Stimulated activated naive CD8-positive, alpha-beta T cell treated with anti-CD3 and anti-CD28 coated beads, Interleukin-15, Interleukin-2, amounts not matched to agents 100 ng/mL and 50 ng/mL, for 24 hours (primary cell): ENCODE measurements around the gene SEC23IP.
"Not testable (repeated sequence)": the region's sequence is repeated elsewhere in the genome, so short reads cannot be mapped to it uniquely, and the experiment has no call there.

Experiments
- H3K27ac Mint-ChIP-seq: one replicate; pipeline ENCODE4 v1.8.0; 2021; ENCODE audit warnings: mild to moderate bottlenecking, mixed read lengths
- H3K27me3 Mint-ChIP-seq: one replicate; pipeline ENCODE4 v1.8.0; 2021; ENCODE audit warnings: mixed read lengths
- H3K36me3 Mint-ChIP-seq: one replicate; pipeline ENCODE4 v1.8.0; 2021; ENCODE audit warnings: low read depth, mixed read lengths
- H3K4me1 Mint-ChIP-seq: one replicate; pipeline ENCODE4 v1.8.0; 2021; ENCODE audit warnings: low read depth, mixed read lengths
- H3K4me3 Mint-ChIP-seq: one replicate; pipeline ENCODE4 v1.8.0; 2021; ENCODE audit warnings: mild to moderate bottlenecking, mixed read lengths
- H3K9me3 Mint-ChIP-seq: one replicate; pipeline ENCODE4 v1.8.0; 2021; ENCODE audit warnings: mixed read lengths

The SEC23IP gene

GRCh38 chr10:119896937-119897770, 4.6 kb downstream of the SEC23IP start:
- H3K4me3 Mint-ChIP-seq = no peak overlapping the region
- H3K4me1 Mint-ChIP-seq = peaks cover 49% of the 10 kb centered on the region
- H3K27ac Mint-ChIP-seq = no peak overlapping the region
- H3K9me3 Mint-ChIP-seq = no peaks in the 10 kb centered on the region
- peaks cover 41% of the 10 kb centered on the region for H3K36me3 Mint-ChIP-seq
- H3K27me3 Mint-ChIP-seq = no peaks in the 10 kb centered on the region

GRCh38 chr10:119898577-119898976, 6.0 kb downstream of the SEC23IP start:
- peaks cover 54% of the 10 kb centered on the region for H3K36me3 Mint-ChIP-seq
- H3K9me3 Mint-ChIP-seq = no peaks in the 10 kb centered on the region
- no peak overlapping the region for H3K27ac Mint-ChIP-seq
- H3K4me3 Mint-ChIP-seq = no peak overlapping the region
- H3K27me3 Mint-ChIP-seq = no peaks in the 10 kb centered on the region
- peaks cover 46% of the 10 kb centered on the region for H3K4me1 Mint-ChIP-seq

GRCh38 chr10:119903946-119904666, 11.6 kb downstream of the SEC23IP start:
- no peaks in the 10 kb centered on the region for H3K27me3 Mint-ChIP-seq
- H3K36me3 Mint-ChIP-seq = peaks cover 54% of the 10 kb centered on the region
- peaks cover under 1% of the 10 kb centered on the region for H3K4me1 Mint-ChIP-seq
- H3K9me3 Mint-ChIP-seq = no peaks in the 10 kb centered on the region
- H3K4me3 Mint-ChIP-seq = no peak overlapping the region
- no peak overlapping the region for H3K27ac Mint-ChIP-seq

- H3K27ac Mint-ChIP-seq = not testable (repeated sequence)
Observed at GRCh38 chr10:119907695-119908094, 15.2 kb downstream of the SEC23IP start.

GRCh38 chr10:119908166-119908565, 15.6 kb downstream of the SEC23IP start:
- Mint-ChIP-seq H3K4me1 (no peaks in the 10 kb centered on the region), H3K9me3 (no peaks in the 10 kb centered on the region), H3K27me3 (no peaks in the 10 kb centered on the region), H3K27ac (no peak overlapping the region), H3K36me3 (peaks cover 61% of the 10 kb centered on the region), H3K4me3 (no peak overlapping the region)

More at GRCh38 chr10:119907695-119908094, 15.2 kb downstream of the SEC23IP start:
- not testable (repeated sequence) for H3K9me3 Mint-ChIP-seq, H3K4me3 Mint-ChIP-seq, H3K4me1 Mint-ChIP-seq, H3K27me3 Mint-ChIP-seq
- H3K36me3 Mint-ChIP-seq = peaks cover 61% of the 10 kb centered on the region

GRCh38 chr10:119910689-119911088, 18.2 kb downstream of the SEC23IP start:
- Mint-ChIP-seq H3K27me3 (no peaks in the 10 kb centered on the region), H3K36me3 (peaks cover 56% of the 10 kb centered on the region), H3K27ac (no peak overlapping the region), H3K9me3 (no peaks in the 10 kb centered on the region), H3K4me1 (no peaks in the 10 kb centered on the region), H3K4me3 (no peak overlapping the region)

GRCh38 chr10:119917777-119918176, 25.2 kb downstream of the SEC23IP start:
- Mint-ChIP-seq H3K27me3 (no peaks in the 10 kb centered on the region), H3K9me3 (no peaks in the 10 kb centered on the region), H3K4me3 (no peak overlapping the region), H3K36me3 (peaks cover 69% of the 10 kb centered on the region), H3K4me1 (peaks cover 7% of the 10 kb centered on the region), H3K27ac (no peak overlapping the region)

GRCh38 chr10:119919271-119919670, 26.7 kb downstream of the SEC23IP start:
- Mint-ChIP-seq H3K9me3 (no peaks in the 10 kb centered on the region), H3K4me1 (peaks cover 7% of the 10 kb centered on the region), H3K36me3 (peaks cover 66% of the 10 kb centered on the region), H3K4me3 (no peak overlapping the region), H3K27me3 (no peaks in the 10 kb centered on the region), H3K27ac (peak overlapping the region; percentile 56)

GRCh38 chr10:119919826-119920225, 27.3 kb downstream of the SEC23IP start:
- Mint-ChIP-seq H3K4me3 (no peak overlapping the region), H3K27ac (peak overlapping the region; percentile 60), H3K9me3 (no peaks in the 10 kb centered on the region), H3K36me3 (peaks cover 66% of the 10 kb centered on the region), H3K27me3 (no peaks in the 10 kb centered on the region), H3K4me1 (peaks cover 7% of the 10 kb centered on the region)

- Mint-ChIP-seq H3K27ac (no peak overlapping the region), H3K27me3 (no peaks in the 10 kb centered on the region), H3K4me3 (no peak overlapping the region), H3K4me1 (no peaks in the 10 kb centered on the region), H3K9me3 (no peaks in the 10 kb centered on the region), H3K36me3 (peaks cover 67% of the 10 kb centered on the region)
Observed at GRCh38 chr10:119928411-119928810, 35.9 kb downstream of the SEC23IP start.

GRCh38 chr10:119931871-119932270, 39.3 kb downstream of the SEC23IP start:
- H3K36me3 Mint-ChIP-seq = peaks cover 67% of the 10 kb centered on the region
- H3K27me3 Mint-ChIP-seq = no peaks in the 10 kb centered on the region
- no peaks in the 10 kb centered on the region for H3K9me3 Mint-ChIP-seq
- no peak overlapping the region for H3K4me3 Mint-ChIP-seq
- H3K4me1 Mint-ChIP-seq = no peaks in the 10 kb centered on the region
- no peak overlapping the region for H3K27ac Mint-ChIP-seq

GRCh38 chr10:119932631-119933030, 40.1 kb downstream of the SEC23IP start:
- Mint-ChIP-seq H3K4me1 (no peaks in the 10 kb centered on the region), H3K36me3 (peaks cover 66% of the 10 kb centered on the region), H3K27me3 (no peaks in the 10 kb centered on the region), H3K27ac (no peak overlapping the region), H3K4me3 (no peak overlapping the region), H3K9me3 (no peaks in the 10 kb centered on the region)

- Mint-ChIP-seq H3K9me3 (no peaks in the 10 kb centered on the region), H3K4me3 (no peak overlapping the region), H3K4me1 (no peaks in the 10 kb centered on the region), H3K27me3 (no peaks in the 10 kb centered on the region), H3K27ac (no peak overlapping the region), H3K36me3 (peaks cover 71% of the 10 kb centered on the region)
Observed at GRCh38 chr10:119933179-119933578, 40.6 kb downstream of the SEC23IP start.

GRCh38 chr10:119940487-119940886, 48.0 kb downstream of the SEC23IP start:
- H3K27ac Mint-ChIP-seq = no peak overlapping the region
- peaks cover 67% of the 10 kb centered on the region for H3K36me3 Mint-ChIP-seq
- H3K4me1 Mint-ChIP-seq = no peaks in the 10 kb centered on the region
- H3K4me3 Mint-ChIP-seq = no peak overlapping the region
- H3K9me3 Mint-ChIP-seq = no peaks in the 10 kb centered on the region
- no peaks in the 10 kb centered on the region for H3K27me3 Mint-ChIP-seq

- no peak overlapping the region for H3K27ac Mint-ChIP-seq
- H3K9me3 Mint-ChIP-seq = no peaks in the 10 kb centered on the region
- H3K36me3 Mint-ChIP-seq = peaks cover 50% of the 10 kb centered on the region
- H3K4me1 Mint-ChIP-seq = no peaks in the 10 kb centered on the region
- H3K27me3 Mint-ChIP-seq = no peaks in the 10 kb centered on the region
- H3K4me3 Mint-ChIP-seq = no peak overlapping the region
Observed at GRCh38 chr10:119942973-119943372, 50.4 kb downstream of the SEC23IP start.
